GM21526 (cell line): ENCODE measurements around the gene SMIM7.

Source experiments
- ATAC-seq: cut with Tn5 transposase; IDR thresholded peaks from one replicate; pipeline ENCODE4 v1.9.1; 2021; ENCODE audit warnings: moderate library complexity; ENCODE audit not compliant: unreplicated experiment, low FRiP score

The SMIM7 gene

DNA sequence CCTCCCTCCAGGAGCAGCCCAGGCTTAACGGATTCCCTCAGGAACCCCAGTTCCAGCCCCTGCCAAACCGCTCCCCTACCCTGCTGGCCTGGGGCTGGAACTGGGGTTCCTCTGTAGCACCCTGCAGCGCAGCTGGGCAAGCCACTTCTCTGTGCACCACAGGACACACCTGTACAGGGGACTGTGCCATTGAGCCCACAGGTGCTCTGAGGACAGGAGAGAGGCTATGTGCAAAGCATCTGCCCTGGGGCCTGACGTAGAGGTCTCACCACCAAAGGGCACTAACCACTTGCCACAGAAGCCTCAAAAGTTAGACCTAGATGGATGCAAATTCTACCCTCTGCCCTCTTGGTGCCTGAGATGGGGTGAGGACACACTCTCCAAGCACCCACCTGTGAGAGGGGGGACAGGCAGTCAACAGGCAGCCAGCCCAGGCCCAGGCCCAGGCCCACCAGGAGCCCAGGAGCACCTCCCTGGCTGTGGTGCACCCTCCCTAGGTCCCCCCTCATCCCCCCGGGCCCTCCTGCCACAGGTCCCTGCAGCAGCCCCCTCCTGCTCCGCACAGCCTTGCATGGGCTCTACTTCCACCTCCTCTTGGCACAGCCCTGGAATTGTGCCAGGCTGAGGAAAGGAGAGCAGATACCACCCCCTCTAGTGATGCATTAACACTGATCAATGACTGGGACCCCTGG, 60.1 kb downstream of the SMIM7 start:
- ATAC-seq = no peak

GRCh38 chr19:16598848-16599247, 61.1 kb downstream of the SMIM7 start:
- ATAC-seq = no peak

DNA sequence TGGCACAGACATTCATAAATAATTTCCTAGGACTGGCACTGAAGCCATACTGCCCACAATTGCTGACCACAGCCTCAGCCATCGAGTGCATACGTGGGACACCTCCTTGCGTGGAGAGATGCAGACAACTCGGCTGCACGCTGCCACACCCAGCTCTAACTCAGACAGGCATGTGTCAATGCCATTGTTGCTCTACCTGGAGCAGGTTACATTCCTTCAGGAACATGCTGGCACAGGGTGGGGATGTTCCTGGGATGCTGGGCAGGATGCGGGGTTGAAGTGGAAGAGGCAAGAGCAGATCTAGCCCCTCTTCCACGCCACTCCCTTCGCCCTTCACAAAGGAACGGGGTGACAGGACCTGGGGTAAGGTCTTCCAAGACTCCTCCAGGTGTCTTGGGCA, 63.5 kb downstream of the SMIM7 start:
- ATAC-seq = no peak
